Measurements from ENCODE around the gene KLHL12.
"Not testable (repeated sequence)": the region's sequence is repeated elsewhere in the genome, so short reads cannot be mapped to it uniquely, and the experiment has no call there.

KLHL12 gene

GRCh38 chr1:202932476-202932875 lies 5.4 kb upstream of the KLHL12 start:
- peaks cover 8% of the 10 kb centered on the region for H3K4me1 Mint-ChIP-seq
- no peaks in the 10 kb centered on the region for H3K9me3 Mint-ChIP-seq
- no peaks in the 10 kb centered on the region for H3K36me3 Mint-ChIP-seq
- H3K27me3 Mint-ChIP-seq = no peaks in the 10 kb centered on the region
- H3K4me3 Mint-ChIP-seq = no peak overlapping the region
- no peak overlapping the region for H3K27ac Mint-ChIP-seq

- H3K4me1 Mint-ChIP-seq = peaks cover 42% of the 10 kb centered on the region
- H3K36me3 Mint-ChIP-seq = peaks cover 5% of the 10 kb centered on the region
- no peaks in the 10 kb centered on the region for H3K9me3 Mint-ChIP-seq
- H3K4me3 Mint-ChIP-seq = no peak overlapping the region
- H3K27me3 Mint-ChIP-seq = no peaks in the 10 kb centered on the region
- no peak overlapping the region for H3K27ac Mint-ChIP-seq
Measured at GRCh38 chr1:202923533-202923932, 3.5 kb downstream of the KLHL12 start.

GRCh38 chr1:202919615-202920014 lies 7.4 kb downstream of the KLHL12 start:
- Mint-ChIP-seq H3K27ac (no peak overlapping the region), H3K27me3 (no peaks in the 10 kb centered on the region), H3K4me1 (peaks cover 27% of the 10 kb centered on the region), H3K4me3 (no peak overlapping the region), H3K9me3 (no peaks in the 10 kb centered on the region), H3K36me3 (peaks cover 11% of the 10 kb centered on the region)

GRCh38 chr1:202915146-202915545 lies 11.9 kb downstream of the KLHL12 start:
- Mint-ChIP-seq H3K27me3 (no peaks in the 10 kb centered on the region), H3K4me1 (peaks cover 5% of the 10 kb centered on the region), H3K36me3 (peaks cover 16% of the 10 kb centered on the region), H3K9me3 (no peaks in the 10 kb centered on the region), H3K4me3 (no peak overlapping the region), H3K27ac (no peak overlapping the region)

- Mint-ChIP-seq H3K27ac (peak overlapping the region; percentile 36), H3K36me3 (peaks cover 12% of the 10 kb centered on the region)
- H3K4me1 Mint-ChIP-seq, H3K27me3 Mint-ChIP-seq, H3K4me3 Mint-ChIP-seq, H3K9me3 Mint-ChIP-seq: not testable (repeated sequence)
Measured at GRCh38 chr1:202912476-202912875, 14.6 kb downstream of the KLHL12 start.

GRCh38 chr1:202909494-202909893 lies 17.5 kb downstream of the KLHL12 start:
- Mint-ChIP-seq H3K9me3 (no peaks in the 10 kb centered on the region), H3K4me1 (no peaks in the 10 kb centered on the region), H3K4me3 (no peak overlapping the region), H3K27ac (no peak overlapping the region), H3K36me3 (peaks cover 11% of the 10 kb centered on the region), H3K27me3 (no peaks in the 10 kb centered on the region)

- H3K4me3 Mint-ChIP-seq = no peak overlapping the region
Measured at GRCh38 chr1:202908998-202909397, 18.0 kb downstream of the KLHL12 start.

GRCh38 chr1:202905331-202905730 lies 21.7 kb downstream of the KLHL12 start:
- Mint-ChIP-seq H3K36me3 (peaks cover 2% of the 10 kb centered on the region), H3K4me3 (no peak overlapping the region), H3K4me1 (no peaks in the 10 kb centered on the region), H3K27me3 (no peaks in the 10 kb centered on the region), H3K27ac (no peak overlapping the region), H3K9me3 (no peaks in the 10 kb centered on the region)

More at GRCh38 chr1:202908998-202909397, 18.0 kb downstream of the KLHL12 start:
- Mint-ChIP-seq H3K9me3 (no peaks in the 10 kb centered on the region), H3K27ac (no peak overlapping the region), H3K36me3 (peaks cover 9% of the 10 kb centered on the region), H3K4me1 (no peaks in the 10 kb centered on the region), H3K27me3 (no peaks in the 10 kb centered on the region)

- H3K27ac Mint-ChIP-seq, H3K4me1 Mint-ChIP-seq, H3K27me3 Mint-ChIP-seq, H3K9me3 Mint-ChIP-seq, H3K36me3 Mint-ChIP-seq, H3K4me3 Mint-ChIP-seq: not testable (repeated sequence)
Measured at GRCh38 chr1:202903808-202904207, 23.2 kb downstream of the KLHL12 start.

- H3K27me3 Mint-ChIP-seq = no peaks in the 10 kb centered on the region
- peaks cover 6% of the 10 kb centered on the region for H3K36me3 Mint-ChIP-seq
- no peak overlapping the region for H3K27ac Mint-ChIP-seq
- H3K4me3 Mint-ChIP-seq = no peak overlapping the region
- no peaks in the 10 kb centered on the region for H3K9me3 Mint-ChIP-seq
- no peaks in the 10 kb centered on the region for H3K4me1 Mint-ChIP-seq
Measured at GRCh38 chr1:202901555-202901954, 25.5 kb downstream of the KLHL12 start.

- no peaks in the 10 kb centered on the region for H3K27me3 Mint-ChIP-seq
- H3K4me1 Mint-ChIP-seq = peaks cover 14% of the 10 kb centered on the region
- no peaks in the 10 kb centered on the region for H3K9me3 Mint-ChIP-seq
- H3K4me3 Mint-ChIP-seq = no peak overlapping the region
- peaks cover 11% of the 10 kb centered on the region for H3K36me3 Mint-ChIP-seq
- no peak overlapping the region for H3K27ac Mint-ChIP-seq
Measured at GRCh38 chr1:202892501-202892900, 34.5 kb downstream of the KLHL12 start.

GRCh38 chr1:202890392-202890791 lies 36.6 kb downstream of the KLHL12 start:
- H3K27me3 Mint-ChIP-seq = no peaks in the 10 kb centered on the region
- no peak overlapping the region for H3K27ac Mint-ChIP-seq
- no peak overlapping the region for H3K4me3 Mint-ChIP-seq
- peaks cover 7% of the 10 kb centered on the region for H3K36me3 Mint-ChIP-seq
- peaks cover 17% of the 10 kb centered on the region for H3K4me1 Mint-ChIP-seq
- no peaks in the 10 kb centered on the region for H3K9me3 Mint-ChIP-seq

GRCh38 chr1:202888531-202889360 lies 38.3 kb downstream of the KLHL12 start, which contains the start of gene RABIF:
RABIF (minus strand) TSS chr1:202889149; CDS start chr1:202889098, 51 bp downstream.
- peaks cover 17% of the 10 kb centered on the region for H3K4me1 Mint-ChIP-seq
- no peaks in the 10 kb centered on the region for H3K9me3 Mint-ChIP-seq
- H3K36me3 Mint-ChIP-seq = peaks cover 3% of the 10 kb centered on the region
- no peaks in the 10 kb centered on the region for H3K27me3 Mint-ChIP-seq
- H3K4me3 Mint-ChIP-seq = peak within 1 kb of the TSS; percentile 94
- H3K27ac Mint-ChIP-seq = peak within 1 kb of the TSS; percentile 98

GRCh38 chr1:202888221-202888530 lies 38.9 kb downstream of the KLHL12 start:
- no peaks in the 10 kb centered on the region for H3K27me3 Mint-ChIP-seq
- peaks cover 23% of the 10 kb centered on the region for H3K4me1 Mint-ChIP-seq
- H3K27ac Mint-ChIP-seq = peak overlapping the region; percentile 74
- H3K9me3 Mint-ChIP-seq = no peaks in the 10 kb centered on the region
- peaks cover 2% of the 10 kb centered on the region for H3K36me3 Mint-ChIP-seq
- peak overlapping the region; percentile 93 for H3K4me3 Mint-ChIP-seq

- Mint-ChIP-seq H3K4me3 (no peak overlapping the region), H3K27ac (no peak overlapping the region), H3K9me3 (no peaks in the 10 kb centered on the region), H3K36me3 (peaks cover 8% of the 10 kb centered on the region), H3K27me3 (no peaks in the 10 kb centered on the region), H3K4me1 (peaks cover 17% of the 10 kb centered on the region)
Measured at GRCh38 chr1:202880961-202881460, 46.0 kb downstream of the KLHL12 start.

- Mint-ChIP-seq H3K27ac (no peak overlapping the region), H3K4me1 (peaks cover 17% of the 10 kb centered on the region), H3K4me3 (no peak overlapping the region), H3K36me3 (peaks cover 8% of the 10 kb centered on the region), H3K9me3 (no peaks in the 10 kb centered on the region), H3K27me3 (no peaks in the 10 kb centered on the region)
Measured at GRCh38 chr1:202880062-202880461, 47.0 kb downstream of the KLHL12 start.
